Neural cell (in vitro differentiated cells): ENCODE results near the gene GLB1L.

Source experiments
- EP300 ChIP-seq: fragments of 450-650 bp; conservative IDR thresholded peaks from 2 replicates; pipeline ENCODE4 v1.6.1; 2014; ENCODE audit warnings: antibody characterized with exemption, mild to moderate bottlenecking, moderate library complexity; ENCODE audit not compliant: poor library complexity, severe bottlenecking
- EZH2 ChIP-seq: fragments of 200-600, 300-800 bp; shearing (Covaris generic), sonication (generic); IDR thresholded peaks from 2 replicates; pipeline ENCODE4 v1.6.1; 2014; ENCODE audit warnings: antibody characterized with exemption, low read length, borderline replicate concordance, mild to moderate bottlenecking; ENCODE audit not compliant: insufficient read depth, poor library complexity, severe bottlenecking
- MXI1 ChIP-seq: fragments of 450-650 bp; conservative IDR thresholded peaks from 2 replicates; pipeline ENCODE4 v1.6.1; 2014; ENCODE audit warnings: antibody characterized with exemption, mild to moderate bottlenecking; ENCODE audit not compliant: poor library complexity, severe bottlenecking
- POLR2AphosphoS5 ChIP-seq: IDR thresholded peaks from 2 replicates; pipeline ENCODE4 v1.6.1; 2012
- RAD21 ChIP-seq: fragments of 450-650 bp; conservative IDR thresholded peaks from 2 replicates; pipeline ENCODE4 v1.6.1; 2014; ENCODE audit warnings: antibody characterized with exemption, mild to moderate bottlenecking, moderate library complexity
- SMC3 ChIP-seq: fragments of 450-650 bp; conservative IDR thresholded peaks from 2 replicates; pipeline ENCODE4 v1.6.1; 2014; ENCODE audit warnings: antibody characterized with exemption, mild to moderate bottlenecking, moderate library complexity; ENCODE audit not compliant: poor library complexity
- TF ChIP-seq, protein P1 (sequence below): fragments of 450-650 bp; IDR thresholded peaks from 2 replicates; pipeline ENCODE4 v1.5.1; 2014; ENCODE audit warnings: antibody characterized with exemption, mild to moderate bottlenecking, moderate library complexity; ENCODE audit not compliant: poor library complexity, severe bottlenecking

GRCh38 chr2:219216535-219216915 is 28.7 kb downstream of the GLB1L start:
- TF ChIP-seq MXI1 (no peak), EZH2 (no peak), POLR2AphosphoS5 (no peak), EP300 (no peak), RAD21 (no peak), SMC3 (no peak)
- TF ChIP-seq, protein P1, sequence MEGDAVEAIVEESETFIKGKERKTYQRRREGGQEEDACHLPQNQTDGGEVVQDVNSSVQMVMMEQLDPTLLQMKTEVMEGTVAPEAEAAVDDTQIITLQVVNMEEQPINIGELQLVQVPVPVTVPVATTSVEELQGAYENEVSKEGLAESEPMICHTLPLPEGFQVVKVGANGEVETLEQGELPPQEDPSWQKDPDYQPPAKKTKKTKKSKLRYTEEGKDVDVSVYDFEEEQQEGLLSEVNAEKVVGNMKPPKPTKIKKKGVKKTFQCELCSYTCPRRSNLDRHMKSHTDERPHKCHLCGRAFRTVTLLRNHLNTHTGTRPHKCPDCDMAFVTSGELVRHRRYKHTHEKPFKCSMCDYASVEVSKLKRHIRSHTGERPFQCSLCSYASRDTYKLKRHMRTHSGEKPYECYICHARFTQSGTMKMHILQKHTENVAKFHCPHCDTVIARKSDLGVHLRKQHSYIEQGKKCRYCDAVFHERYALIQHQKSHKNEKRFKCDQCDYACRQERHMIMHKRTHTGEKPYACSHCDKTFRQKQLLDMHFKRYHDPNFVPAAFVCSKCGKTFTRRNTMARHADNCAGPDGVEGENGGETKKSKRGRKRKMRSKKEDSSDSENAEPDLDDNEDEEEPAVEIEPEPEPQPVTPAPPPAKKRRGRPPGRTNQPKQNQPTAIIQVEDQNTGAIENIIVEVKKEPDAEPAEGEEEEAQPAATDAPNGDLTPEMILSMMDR = no peak
